Ishikawa (cell line): ENCODE data around the gene TPX2.

Experiments
- CEBPB ChIP-seq: IDR thresholded peaks from 2 replicates; pipeline ENCODE4 v1.6.1; 2012
- CREB1 ChIP-seq: IDR thresholded peaks from 2 replicates; pipeline ENCODE4 v1.6.1; 2012; ENCODE audit warnings: low read depth
- EGR1 ChIP-seq: IDR thresholded peaks from 2 replicates; pipeline ENCODE4 v1.6.1; 2012
- EP300 ChIP-seq: IDR thresholded peaks from 2 replicates; pipeline ENCODE4 v1.6.1; 2012; ENCODE audit warnings: borderline replicate concordance
- FOXM1 ChIP-seq: IDR thresholded peaks from 2 replicates; pipeline ENCODE4 v1.6.1; 2012; ENCODE audit warnings: low read depth, borderline replicate concordance
- NFIC ChIP-seq: IDR thresholded peaks from 2 replicates; pipeline ENCODE4 v1.6.1; 2012
- RAD21 ChIP-seq: IDR thresholded peaks from 2 replicates; pipeline ENCODE4 v1.6.1; 2012; ENCODE audit warnings: low read depth
- TAF1 ChIP-seq: IDR thresholded peaks from 2 replicates; pipeline ENCODE4 v1.6.1; 2012; ENCODE audit warnings: low read depth, mild to moderate bottlenecking
- TCF12 ChIP-seq: IDR thresholded peaks from 2 replicates; pipeline ENCODE4 v1.6.1; 2012; ENCODE audit warnings: low read depth
- TEAD4 ChIP-seq: IDR thresholded peaks from 2 replicates; pipeline ENCODE4 v1.6.1; 2012
- YY1 ChIP-seq: IDR thresholded peaks from 2 replicates; pipeline ENCODE4 v1.6.1; 2012; ENCODE audit warnings: low read depth
- ZBTB7A ChIP-seq: IDR thresholded peaks from 2 replicates; pipeline ENCODE4 v1.6.1; 2012; ENCODE audit warnings: low read depth
- TF ChIP-seq, protein P1 (sequence below): IDR thresholded peaks from 2 replicates; pipeline ENCODE4 v1.6.1; 2012; ENCODE audit warnings: low read depth, mild to moderate bottlenecking
- TF ChIP-seq, protein P2 (sequence below): IDR thresholded peaks from 2 replicates; pipeline ENCODE4 v1.6.1; 2012
- TF ChIP-seq, protein P3 (sequence below): IDR thresholded peaks from 2 replicates; pipeline ENCODE4 v1.6.1; 2012

TPX2 gene

DNA sequence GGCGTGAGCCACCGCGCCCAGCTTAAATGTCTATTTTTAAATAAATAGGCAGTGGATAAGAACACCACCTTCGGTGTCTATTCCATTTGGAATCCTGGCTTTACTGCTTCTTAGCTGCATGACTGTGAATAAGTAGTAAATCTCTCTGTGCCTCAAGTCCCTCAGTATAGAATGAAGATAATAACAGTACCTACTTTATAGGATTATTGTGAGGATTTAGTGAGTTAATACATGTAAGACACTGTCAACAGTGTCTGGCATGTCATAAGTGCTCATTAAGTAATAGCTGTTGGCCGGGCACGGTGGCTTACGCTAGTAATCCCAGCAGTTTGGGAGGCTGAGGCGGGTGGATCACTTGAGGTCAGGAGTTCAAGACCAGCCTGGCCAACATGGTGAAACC is 10.1 kb downstream of the TPX2 start:
- TF ChIP-seq TAF1 (no peak), RAD21 (no peak), YY1 (no peak), TEAD4 (no peak), TCF12 (no peak), NFIC (no peak), CREB1 (no peak), ZBTB7A (no peak), EGR1 (no peak), FOXM1 (no peak), CEBPB (no peak), EP300 (no peak)
- TF ChIP-seq, protein P1, sequence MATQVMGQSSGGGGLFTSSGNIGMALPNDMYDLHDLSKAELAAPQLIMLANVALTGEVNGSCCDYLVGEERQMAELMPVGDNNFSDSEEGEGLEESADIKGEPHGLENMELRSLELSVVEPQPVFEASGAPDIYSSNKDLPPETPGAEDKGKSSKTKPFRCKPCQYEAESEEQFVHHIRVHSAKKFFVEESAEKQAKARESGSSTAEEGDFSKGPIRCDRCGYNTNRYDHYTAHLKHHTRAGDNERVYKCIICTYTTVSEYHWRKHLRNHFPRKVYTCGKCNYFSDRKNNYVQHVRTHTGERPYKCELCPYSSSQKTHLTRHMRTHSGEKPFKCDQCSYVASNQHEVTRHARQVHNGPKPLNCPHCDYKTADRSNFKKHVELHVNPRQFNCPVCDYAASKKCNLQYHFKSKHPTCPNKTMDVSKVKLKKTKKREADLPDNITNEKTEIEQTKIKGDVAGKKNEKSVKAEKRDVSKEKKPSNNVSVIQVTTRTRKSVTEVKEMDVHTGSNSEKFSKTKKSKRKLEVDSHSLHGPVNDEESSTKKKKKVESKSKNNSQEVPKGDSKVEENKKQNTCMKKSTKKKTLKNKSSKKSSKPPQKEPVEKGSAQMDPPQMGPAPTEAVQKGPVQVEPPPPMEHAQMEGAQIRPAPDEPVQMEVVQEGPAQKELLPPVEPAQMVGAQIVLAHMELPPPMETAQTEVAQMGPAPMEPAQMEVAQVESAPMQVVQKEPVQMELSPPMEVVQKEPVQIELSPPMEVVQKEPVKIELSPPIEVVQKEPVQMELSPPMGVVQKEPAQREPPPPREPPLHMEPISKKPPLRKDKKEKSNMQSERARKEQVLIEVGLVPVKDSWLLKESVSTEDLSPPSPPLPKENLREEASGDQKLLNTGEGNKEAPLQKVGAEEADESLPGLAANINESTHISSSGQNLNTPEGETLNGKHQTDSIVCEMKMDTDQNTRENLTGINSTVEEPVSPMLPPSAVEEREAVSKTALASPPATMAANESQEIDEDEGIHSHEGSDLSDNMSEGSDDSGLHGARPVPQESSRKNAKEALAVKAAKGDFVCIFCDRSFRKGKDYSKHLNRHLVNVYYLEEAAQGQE, result no peak
- TF ChIP-seq, protein P2, sequence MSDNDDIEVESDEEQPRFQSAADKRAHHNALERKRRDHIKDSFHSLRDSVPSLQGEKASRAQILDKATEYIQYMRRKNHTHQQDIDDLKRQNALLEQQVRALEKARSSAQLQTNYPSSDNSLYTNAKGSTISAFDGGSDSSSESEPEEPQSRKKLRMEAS, result no peak
- TF ChIP-seq, protein P3, sequence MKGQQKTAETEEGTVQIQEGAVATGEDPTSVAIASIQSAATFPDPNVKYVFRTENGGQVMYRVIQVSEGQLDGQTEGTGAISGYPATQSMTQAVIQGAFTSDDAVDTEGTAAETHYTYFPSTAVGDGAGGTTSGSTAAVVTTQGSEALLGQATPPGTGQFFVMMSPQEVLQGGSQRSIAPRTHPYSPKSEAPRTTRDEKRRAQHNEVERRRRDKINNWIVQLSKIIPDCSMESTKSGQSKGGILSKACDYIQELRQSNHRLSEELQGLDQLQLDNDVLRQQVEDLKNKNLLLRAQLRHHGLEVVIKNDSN, result no peak

DNA sequence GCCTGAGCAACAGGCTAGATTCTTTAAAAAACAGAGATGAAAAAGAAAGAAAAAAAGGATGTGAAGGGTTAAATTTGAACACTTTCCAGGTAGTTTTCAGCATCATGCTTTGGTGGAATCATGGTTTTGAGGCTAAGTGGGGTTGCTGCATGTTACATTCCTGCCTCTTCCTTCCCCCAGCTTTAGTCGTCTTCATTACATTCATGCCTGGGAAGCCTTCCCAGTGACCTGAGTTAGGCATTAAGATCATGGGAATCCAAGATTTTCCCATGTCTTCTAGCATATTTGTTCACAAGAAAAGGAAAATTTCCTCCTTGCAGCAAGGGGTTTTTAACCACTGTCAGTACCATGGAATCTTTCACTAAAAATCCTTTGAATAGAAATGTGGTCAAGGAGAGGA is 12.0 kb downstream of the TPX2 start:
- TF ChIP-seq NFIC (no peak), ZBTB7A (no peak), CEBPB (no peak), FOXM1 (no peak), TEAD4 (no peak), TAF1 (no peak)
- TF ChIP-seq, protein P2, result no peak

DNA sequence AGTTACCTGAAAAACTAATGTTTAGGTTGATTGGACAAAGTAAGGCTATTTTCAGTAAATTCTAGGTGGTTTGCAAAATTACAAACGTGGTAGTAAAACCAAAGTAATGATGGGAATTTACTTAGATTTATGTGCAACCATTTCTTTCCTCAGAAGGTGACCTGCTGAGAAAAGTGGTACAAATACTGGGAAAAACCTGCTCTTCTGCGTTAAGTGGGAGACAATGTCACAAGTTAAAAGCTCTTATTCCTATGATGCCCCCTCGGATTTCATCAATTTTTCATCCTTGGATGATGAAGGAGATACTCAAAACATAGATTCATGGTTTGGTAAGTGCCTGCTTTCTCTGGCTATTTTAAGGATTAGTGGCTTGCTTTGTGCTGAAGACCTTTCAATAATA is 18.2 kb downstream of the TPX2 start:
- TF ChIP-seq RAD21 (no peak), YY1 (no peak), CEBPB (no peak), TCF12 (no peak), TEAD4 (no peak), NFIC (no peak), CREB1 (no peak), EP300 (no peak), TAF1 (no peak), ZBTB7A (no peak), FOXM1 (no peak), EGR1 (no peak)
- TF ChIP-seq, protein P2, result no peak
- TF ChIP-seq, protein P3, result no peak
- TF ChIP-seq, protein P1, result no peak

DNA sequence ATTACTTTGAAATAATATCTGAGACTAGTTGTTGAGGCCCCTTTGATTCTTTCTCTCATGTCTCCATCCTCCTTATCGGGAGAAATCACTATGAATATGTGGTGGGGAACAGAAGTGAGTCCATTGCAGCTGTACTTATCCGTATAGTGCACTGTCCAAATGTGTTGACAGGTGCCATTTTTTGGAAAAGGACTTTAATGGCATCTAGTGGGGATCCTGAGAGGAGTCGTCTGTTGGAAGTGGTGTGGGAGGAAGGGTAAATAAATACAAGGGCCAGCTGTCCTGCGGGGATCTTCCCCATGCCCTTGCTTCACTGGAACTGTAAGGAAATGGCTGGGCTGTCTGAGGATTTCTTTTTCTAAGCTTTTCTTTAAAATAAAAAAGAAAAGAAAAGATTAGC is 19.4 kb downstream of the TPX2 start:
- TF ChIP-seq CEBPB (no peak), NFIC (no peak), YY1 (no peak), TEAD4 (no peak), EP300 (no peak), CREB1 (no peak)

DNA sequence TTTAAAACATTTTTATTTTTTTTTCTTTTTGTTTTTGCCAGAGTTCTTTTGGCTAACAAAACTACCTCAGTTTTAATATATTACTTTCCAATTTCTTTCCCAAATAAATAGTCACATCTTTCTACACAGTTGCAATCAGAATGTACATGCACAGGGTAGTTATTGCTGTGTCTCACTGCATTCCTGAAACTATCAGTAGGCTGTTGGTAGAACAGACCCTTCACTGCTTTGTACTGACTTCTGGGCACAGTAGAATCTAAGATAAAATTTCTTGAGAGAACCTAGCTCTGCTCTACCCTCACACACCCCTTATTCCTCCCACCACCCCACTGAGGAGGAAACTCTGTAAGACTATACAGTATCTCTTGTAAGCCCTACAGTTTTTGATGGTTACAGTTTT is 19.9 kb downstream of the TPX2 start:
- TF ChIP-seq, protein P1, result no peak
- TF ChIP-seq YY1 (no peak), TAF1 (no peak), TEAD4 (no peak), ZBTB7A (no peak), RAD21 (no peak), FOXM1 (no peak), CREB1 (no peak), CEBPB (no peak), EGR1 (no peak), NFIC (no peak), EP300 (no peak), TCF12 (no peak)
- TF ChIP-seq, protein P3, result no peak
- TF ChIP-seq, protein P2, result no peak
